Measurements from ENCODE around the gene SMARCB1. TPM values are rescaled to one million over a fixed set of nuclear protein-coding genes. Genes with fewer than 3 reads are reported as not detected.

The SMARCB1 gene
- total RNA-seq, 1 donor from 2014 or later: 147 TPM

DNA sequence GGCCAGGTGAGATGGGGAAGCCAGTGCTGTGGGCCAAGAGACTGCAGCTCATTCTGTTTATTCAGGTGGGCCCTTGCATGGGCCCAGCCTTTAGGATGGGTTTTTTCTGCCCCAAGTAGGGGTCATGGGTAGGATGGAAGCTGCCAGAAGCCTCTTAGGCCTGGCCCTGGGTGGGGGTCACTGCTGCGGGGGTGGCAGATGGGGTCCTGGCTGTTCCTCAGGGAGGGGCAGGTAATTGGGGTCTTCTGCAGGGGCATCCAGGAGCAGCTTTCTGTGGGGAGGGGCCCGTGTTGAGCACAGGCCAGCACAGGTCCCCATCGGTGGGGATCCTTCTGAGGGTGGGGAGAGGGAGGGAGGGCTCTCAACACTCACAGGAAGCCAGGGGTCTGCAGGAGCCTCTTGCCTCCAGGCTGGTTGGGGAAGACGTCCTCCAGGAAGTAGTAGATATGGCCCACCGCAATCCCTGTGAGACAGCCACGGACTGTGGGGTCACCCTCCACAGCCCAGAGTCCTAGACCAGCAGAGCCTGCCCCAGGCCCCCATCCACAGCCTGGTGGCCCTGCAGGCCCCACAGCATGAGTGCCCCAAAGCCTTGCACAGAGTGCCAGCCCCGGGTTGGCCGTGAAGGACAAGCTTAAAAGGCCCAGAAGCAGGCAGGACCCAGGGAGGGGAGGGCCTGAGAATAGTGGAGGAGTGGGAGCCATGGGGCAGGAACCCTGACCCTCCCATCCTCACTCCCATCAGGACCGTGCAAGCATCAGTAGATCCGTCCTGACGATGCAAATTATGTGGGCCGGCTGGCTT, 50.1 kb downstream of the SMARCB1 start:
- Histone ChIP-seq H3K27me3 (no peaks in the 10 kb centered on the region), H3K27ac (no peak overlapping the region), H3K4me1 (peaks cover 23% of the 10 kb centered on the region), H3K4me3 (no peak overlapping the region), H3K9me3 (no peaks in the 10 kb centered on the region), H3K36me3 (peaks cover 0 to 18% of the 10 kb centered on the region in 2 donors)
- no peak for DNase-seq (ENCODE audit: extremely low spot score in 2 of 2)
- TF ChIP-seq POLR2AphosphoS5 (IDR thresholded peaks at IDR 0.05; ENCODE audit: insufficient read depth in 1 of 2, low read depth in 1 of 2) (no peak), POLR2A (IDR thresholded peaks at IDR 0.05) (no peak)
- TF ChIP-seq, protein P1, sequence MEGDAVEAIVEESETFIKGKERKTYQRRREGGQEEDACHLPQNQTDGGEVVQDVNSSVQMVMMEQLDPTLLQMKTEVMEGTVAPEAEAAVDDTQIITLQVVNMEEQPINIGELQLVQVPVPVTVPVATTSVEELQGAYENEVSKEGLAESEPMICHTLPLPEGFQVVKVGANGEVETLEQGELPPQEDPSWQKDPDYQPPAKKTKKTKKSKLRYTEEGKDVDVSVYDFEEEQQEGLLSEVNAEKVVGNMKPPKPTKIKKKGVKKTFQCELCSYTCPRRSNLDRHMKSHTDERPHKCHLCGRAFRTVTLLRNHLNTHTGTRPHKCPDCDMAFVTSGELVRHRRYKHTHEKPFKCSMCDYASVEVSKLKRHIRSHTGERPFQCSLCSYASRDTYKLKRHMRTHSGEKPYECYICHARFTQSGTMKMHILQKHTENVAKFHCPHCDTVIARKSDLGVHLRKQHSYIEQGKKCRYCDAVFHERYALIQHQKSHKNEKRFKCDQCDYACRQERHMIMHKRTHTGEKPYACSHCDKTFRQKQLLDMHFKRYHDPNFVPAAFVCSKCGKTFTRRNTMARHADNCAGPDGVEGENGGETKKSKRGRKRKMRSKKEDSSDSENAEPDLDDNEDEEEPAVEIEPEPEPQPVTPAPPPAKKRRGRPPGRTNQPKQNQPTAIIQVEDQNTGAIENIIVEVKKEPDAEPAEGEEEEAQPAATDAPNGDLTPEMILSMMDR (IDR thresholded peaks at IDR 0.05): no peak
- intact Hi-C loops (cut with DNase I): loop anchor here (5.0 kb wide), 1 partner anchor 65 kb away; the partner anchor contains the start of gene MMP11

DNA sequence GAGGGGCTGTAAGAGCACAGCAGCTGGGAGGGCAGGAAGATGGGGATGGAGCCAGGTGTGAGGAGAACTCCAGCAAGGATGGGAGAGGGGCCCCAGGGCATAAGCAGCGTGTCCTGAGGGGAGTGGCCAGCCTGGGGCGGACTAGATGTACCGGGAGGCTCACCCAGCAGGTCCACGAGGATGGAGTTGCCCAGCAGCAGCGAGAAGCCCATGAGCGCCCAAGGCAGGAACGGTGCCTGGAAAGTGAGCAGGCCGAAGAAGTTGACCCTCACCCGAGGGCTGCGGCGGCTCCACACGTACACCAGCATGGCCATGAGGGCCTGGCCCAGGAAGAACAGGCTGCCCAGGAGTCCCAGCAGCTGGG, 50.7 kb downstream of the SMARCB1 start:
- no peak for TF ChIP-seq POLR2AphosphoS5 (IDR thresholded peaks at IDR 0.05; ENCODE audit: insufficient read depth in 1 of 2, low read depth in 1 of 2)
- TF ChIP-seq, protein P1 (IDR thresholded peaks at IDR 0.05): no peak
- no peak for TF ChIP-seq POLR2A (IDR thresholded peaks at IDR 0.05)
- H3K27me3 ChIP-seq: no peaks in the 10 kb centered on the region
- peaks cover 23% of the 10 kb centered on the region for H3K4me1 ChIP-seq
- no peak overlapping the region for H3K27ac ChIP-seq
- H3K36me3 ChIP-seq: peaks cover 0 to 18% of the 10 kb centered on the region in 2 donors
- DNase-seq (ENCODE audit: extremely low spot score in 2 of 2): no peak
- intact Hi-C loops (cut with DNase I): loop anchor here (5.0 kb wide), 1 partner anchor 65 kb away; the partner anchor contains the start of gene MMP11
- H3K4me3 ChIP-seq: no peak overlapping the region
- H3K9me3 ChIP-seq: no peaks in the 10 kb centered on the region

DNA sequence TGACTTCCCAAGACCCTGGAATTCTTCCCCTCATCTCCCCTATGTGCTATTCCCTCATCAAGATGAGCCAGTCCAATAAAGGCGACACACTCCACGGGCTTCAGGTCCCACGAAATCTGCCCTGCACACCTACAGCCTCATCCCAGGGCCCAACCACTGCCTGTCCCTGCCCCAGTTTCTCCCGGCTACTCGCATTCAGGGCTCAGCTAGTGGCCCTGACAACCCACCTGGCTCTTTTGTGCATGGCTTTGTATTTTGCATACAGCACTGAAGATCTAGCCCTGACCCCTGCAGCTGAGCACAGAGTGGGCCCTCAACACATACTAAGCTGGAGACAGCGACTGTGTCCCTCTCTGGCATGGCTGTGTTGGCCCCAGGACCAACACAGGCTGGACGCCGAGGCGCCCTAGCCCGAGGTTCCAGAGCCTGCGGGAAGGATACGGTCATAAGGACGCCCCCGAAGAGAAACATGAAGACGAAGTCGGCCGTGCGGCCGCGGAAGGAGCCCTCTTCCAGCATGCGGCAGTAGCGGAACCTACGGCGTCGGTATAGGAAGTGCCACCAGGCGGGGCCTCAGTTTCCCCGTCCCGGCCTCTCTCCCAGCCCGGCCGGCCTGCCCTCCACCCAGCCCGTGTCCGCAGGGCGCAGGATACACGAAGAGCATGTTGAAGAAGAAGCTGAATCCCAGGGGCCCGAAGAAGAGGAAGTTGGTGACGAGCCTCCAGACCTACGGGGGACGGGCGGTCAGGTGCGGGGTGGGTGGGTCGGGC, 51.3 kb downstream of the SMARCB1 start:
- Histone ChIP-seq H3K9me3 (no peaks in the 10 kb centered on the region), H3K4me1 (peaks cover 23% of the 10 kb centered on the region), H3K27me3 (no peaks in the 10 kb centered on the region), H3K36me3 (peaks cover 0 to 18% of the 10 kb centered on the region in 2 donors), H3K27ac (no peak overlapping the region), H3K4me3 (peak overlapping the region; percentile 40 to 52)
- TF ChIP-seq, protein P1 (IDR thresholded peaks at IDR 0.05): no peak
- no peak for TF ChIP-seq POLR2A (IDR thresholded peaks at IDR 0.05)
- TF ChIP-seq POLR2AphosphoS5 (IDR thresholded peaks at IDR 0.05; ENCODE audit: insufficient read depth in 1 of 2, low read depth in 1 of 2): no peak
- no peak for DNase-seq (ENCODE audit: extremely low spot score in 2 of 2)
- intact Hi-C loops (cut with DNase I): loop anchor here (5.0 kb wide), 1 partner anchor 66 kb away; the partner anchor contains the start of gene MMP11

DNA sequence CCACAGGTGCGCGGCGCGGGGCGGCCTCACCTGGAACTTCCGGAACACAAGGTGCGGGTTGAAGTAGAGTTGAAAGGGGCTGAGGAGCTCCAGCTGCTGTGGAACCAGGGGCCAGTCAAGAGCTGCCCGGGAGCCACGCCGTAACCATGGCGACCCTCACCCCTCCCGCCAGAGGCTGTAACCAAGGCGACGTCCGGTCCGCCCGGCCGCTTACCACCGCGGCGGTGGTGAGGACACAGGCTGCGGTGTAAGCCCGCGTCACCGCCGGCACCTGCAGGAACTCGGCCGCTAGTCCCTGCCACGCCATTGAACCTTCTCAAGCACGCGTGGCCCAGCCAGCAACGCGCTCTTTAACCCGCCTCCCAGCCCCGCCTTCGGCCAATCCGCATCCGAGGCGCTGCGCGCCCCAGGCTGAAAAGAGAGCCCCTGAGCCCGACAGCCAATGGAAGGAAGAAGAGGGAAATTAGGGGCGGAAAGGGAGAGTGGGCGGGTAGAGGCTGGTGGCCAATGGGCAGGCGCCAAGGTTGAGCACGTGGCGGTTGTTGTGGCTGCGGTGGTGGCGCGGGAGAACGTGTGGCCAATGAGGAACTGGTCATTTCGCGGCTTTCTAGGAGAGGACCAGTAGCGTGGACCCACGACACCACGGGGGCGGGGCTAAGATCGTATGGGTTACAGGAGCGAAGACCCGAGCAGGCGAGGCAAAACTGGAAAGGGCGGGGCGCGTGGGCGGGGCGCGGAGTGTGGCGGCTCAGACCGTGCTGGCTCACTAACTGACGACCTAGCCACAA, 52.1 kb downstream of the SMARCB1 start, which contains the start of gene DERL3:
TSS of gene DERL3 (minus strand) at position 326 of the 788 bp plus-strand sequence. CDS start at position 307, 19 bp downstream.
- H3K4me3 ChIP-seq: peak within 1 kb of the TSS; percentile 40 to 52
- peak in 1 of 2 donors; percentile 95 for DNase-seq (ENCODE audit: extremely low spot score in 2 of 2)
- no peaks in the 10 kb centered on the region for H3K27me3 ChIP-seq
- intact Hi-C loops (cut with DNase I): loop anchor here (5.0 kb wide), 1 partner anchor 67 kb away; the partner anchor contains the start of gene MMP11
- peaks cover 0 to 15% of the 10 kb centered on the region in 2 donors for H3K36me3 ChIP-seq
- TF ChIP-seq, protein P1 (IDR thresholded peaks at IDR 0.05): no peak
- TF ChIP-seq POLR2AphosphoS5 (IDR thresholded peaks at IDR 0.05; ENCODE audit: insufficient read depth in 1 of 2, low read depth in 1 of 2): peak; percentile 48 to 58
- no peak for TF ChIP-seq POLR2A (IDR thresholded peaks at IDR 0.05)
- H3K9me3 ChIP-seq: no peaks in the 10 kb centered on the region
- H3K27ac ChIP-seq: no peak within 1 kb of the TSS
- peaks cover 23% of the 10 kb centered on the region for H3K4me1 ChIP-seq
